IPS-20b (cell line): ENCODE data around the gene AKAP7.
A peak's percentile ranks its signal among the peaks of the same experiment; 100 is the strongest.
"Not testable (repeated sequence)": the region's sequence is repeated elsewhere in the genome, so short reads cannot be mapped to it uniquely, and the experiment has no call there.

Source experiments
- H3K27ac ChIP-seq: one replicate; pipeline ENCODE4 v1.5.1; 2013; ENCODE audit warnings: low read length
- H3K27me3 ChIP-seq: 2 replicates; pipeline ENCODE4 v1.6.1; 2013; ENCODE audit warnings: mild to moderate bottlenecking, low read length, inconsistent platforms; ENCODE audit not compliant: insufficient read depth
- H3K36me3 ChIP-seq: 2 replicates; pipeline ENCODE4 v1.6.1; 2013; ENCODE audit warnings: low read depth, mild to moderate bottlenecking, inconsistent platforms, low read length, moderate library complexity; ENCODE audit not compliant: insufficient read depth
- H3K4me1 ChIP-seq: 2 replicates; pipeline ENCODE4 v1.6.1; 2013; ENCODE audit warnings: mild to moderate bottlenecking, control low read depth, inconsistent platforms, low read length, moderate library complexity; ENCODE audit not compliant: insufficient read depth
- H3K4me3 ChIP-seq: 2 replicates; pipeline ENCODE4 v1.5.1; 2013; ENCODE audit warnings: mild to moderate bottlenecking, low read length, inconsistent platforms
- H3K9ac ChIP-seq: 2 replicates; pipeline ENCODE4 v1.6.1; 2013; ENCODE audit warnings: low read depth, mild to moderate bottlenecking, inconsistent platforms, low read length, moderate library complexity
- H3K9me3 ChIP-seq: 2 replicates; pipeline ENCODE4 v1.6.1; 2013; ENCODE audit warnings: mild to moderate bottlenecking, low read depth, low read length, inconsistent platforms; ENCODE audit not compliant: insufficient read depth

The AKAP7 gene

GRCh38 chr6:131258816-131259476, 123.7 kb downstream of the AKAP7 start:
- H3K4me1 ChIP-seq = no peaks in the 10 kb centered on the region; the same call in 1 of the 2 replicates
- no peaks in the 10 kb centered on the region for H3K27me3 ChIP-seq
- no peak overlapping the region for H3K4me3 ChIP-seq
- H3K36me3 ChIP-seq = no peaks in the 10 kb centered on the region
- H3K9ac ChIP-seq = no peak overlapping the region
- no peak overlapping the region for H3K27ac ChIP-seq
- no peaks in the 10 kb centered on the region; the same call in 1 of the 2 replicates for H3K9me3 ChIP-seq

- H3K4me1 ChIP-seq, H3K9ac ChIP-seq, H3K36me3 ChIP-seq, H3K27ac ChIP-seq, H3K9me3 ChIP-seq, H3K27me3 ChIP-seq, H3K4me3 ChIP-seq: not testable (repeated sequence)
Observed at GRCh38 chr6:131260960-131261359, 125.7 kb downstream of the AKAP7 start.

GRCh38 chr6:131262060-131262459, 126.8 kb downstream of the AKAP7 start:
- Histone ChIP-seq H3K27me3 (no peaks in the 10 kb centered on the region), H3K4me3 (no peak overlapping the region), H3K27ac (no peak overlapping the region), H3K4me1 (no peaks in the 10 kb centered on the region), H3K36me3 (no peaks in the 10 kb centered on the region), H3K9ac (no peak overlapping the region), H3K9me3 (no peaks in the 10 kb centered on the region; the same call in 1 of the 2 replicates)

DNA sequence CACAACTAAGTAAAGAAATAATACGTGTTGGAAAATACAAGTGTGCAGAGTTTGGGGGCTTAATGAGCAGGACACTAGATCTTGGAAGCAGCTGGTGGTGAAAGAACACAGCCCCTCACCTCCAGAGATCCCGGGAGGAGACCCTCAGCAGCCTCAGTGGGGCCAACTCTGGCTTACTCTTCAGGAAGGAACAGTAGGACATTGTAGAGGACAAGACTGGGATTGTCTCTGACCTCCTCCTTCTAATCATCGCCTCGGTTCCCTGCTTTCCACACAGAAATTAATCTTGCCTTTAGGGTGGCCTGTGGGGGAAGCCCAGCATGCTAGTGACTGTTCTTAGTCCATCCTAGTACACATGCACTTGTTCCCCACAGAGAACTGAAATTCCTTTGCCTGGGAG, 130.7 kb downstream of the AKAP7 start:
- Histone ChIP-seq H3K27me3 (no peaks in the 10 kb centered on the region), H3K4me3 (no peak overlapping the region), H3K4me1 (no peaks in the 10 kb centered on the region), H3K9ac (no peak overlapping the region), H3K27ac (no peak overlapping the region), H3K36me3 (0 out of 2 replicates have a peak, but pooled peaks cover 3% of the 10 kb centered on the region), H3K9me3 (peaks cover 10% of the 10 kb centered on the region; the same call in 1 of the 2 replicates)

GRCh38 chr6:131268303-131268702, 133.0 kb downstream of the AKAP7 start:
- H3K9ac ChIP-seq = no peak overlapping the region
- H3K4me1 ChIP-seq = no peaks in the 10 kb centered on the region
- no peak overlapping the region for H3K27ac ChIP-seq
- H3K36me3 ChIP-seq = 0 out of 2 replicates have a peak, but pooled peaks cover 6% of the 10 kb centered on the region
- peaks cover 11% of the 10 kb centered on the region; the same call in 1 of the 2 replicates for H3K9me3 ChIP-seq
- no peak overlapping the region for H3K4me3 ChIP-seq
- no peaks in the 10 kb centered on the region for H3K27me3 ChIP-seq

- no peak overlapping the region for H3K4me3 ChIP-seq
- H3K9me3 ChIP-seq = peaks cover 11% of the 10 kb centered on the region; the same call in 1 of the 2 replicates
- H3K4me1 ChIP-seq = no peaks in the 10 kb centered on the region
- no peaks in the 10 kb centered on the region for H3K27me3 ChIP-seq
- H3K36me3 ChIP-seq = 0 out of 2 replicates have a peak, but pooled peaks cover 6% of the 10 kb centered on the region
- no peak overlapping the region for H3K9ac ChIP-seq
- no peak overlapping the region for H3K27ac ChIP-seq
Observed at GRCh38 chr6:131269565-131270391, 134.5 kb downstream of the AKAP7 start.

DNA sequence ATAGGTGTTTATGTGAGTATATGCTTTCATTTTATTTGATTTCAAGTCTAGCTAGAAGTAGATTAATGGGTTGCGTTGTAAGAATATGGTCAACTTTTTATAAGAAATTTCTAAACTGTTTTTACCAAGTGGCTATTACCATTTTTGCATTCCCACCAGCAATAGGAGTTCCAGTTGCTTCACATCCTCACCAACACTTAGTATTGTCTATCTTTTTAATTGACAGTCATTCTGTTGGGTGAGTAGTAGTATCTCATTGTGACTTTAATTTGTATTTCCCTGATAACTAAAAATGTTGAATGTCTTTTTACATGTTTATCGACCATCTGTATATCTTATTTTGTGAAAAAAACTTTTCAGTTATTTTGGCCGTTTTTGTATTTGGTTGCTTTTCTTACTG, 135.3 kb downstream of the AKAP7 start:
- Histone ChIP-seq H3K4me1 (no peaks in the 10 kb centered on the region), H3K9ac (no peak overlapping the region)

GRCh38 chr6:131275273-131275672, 140.0 kb downstream of the AKAP7 start:
- peaks cover 8% of the 10 kb centered on the region; the same call in 1 of the 2 replicates for H3K9me3 ChIP-seq
- no peaks in the 10 kb centered on the region for H3K4me1 ChIP-seq
- H3K4me3 ChIP-seq = no peak overlapping the region
- no peak overlapping the region for H3K27ac ChIP-seq
- no peak overlapping the region for H3K9ac ChIP-seq
- no peaks in the 10 kb centered on the region for H3K27me3 ChIP-seq
- H3K36me3 ChIP-seq = 0 out of 2 replicates have a peak, but pooled peaks cover 6% of the 10 kb centered on the region

More for the DNA sequence above, 135.3 kb downstream of the AKAP7 start:
- peaks cover 11% of the 10 kb centered on the region; the same call in 1 of the 2 replicates for H3K9me3 ChIP-seq
- H3K27ac ChIP-seq = no peak overlapping the region
- 0 out of 2 replicates have a peak, but pooled peaks cover 6% of the 10 kb centered on the region for H3K36me3 ChIP-seq
- H3K27me3 ChIP-seq = no peaks in the 10 kb centered on the region
- no peak overlapping the region for H3K4me3 ChIP-seq

DNA sequence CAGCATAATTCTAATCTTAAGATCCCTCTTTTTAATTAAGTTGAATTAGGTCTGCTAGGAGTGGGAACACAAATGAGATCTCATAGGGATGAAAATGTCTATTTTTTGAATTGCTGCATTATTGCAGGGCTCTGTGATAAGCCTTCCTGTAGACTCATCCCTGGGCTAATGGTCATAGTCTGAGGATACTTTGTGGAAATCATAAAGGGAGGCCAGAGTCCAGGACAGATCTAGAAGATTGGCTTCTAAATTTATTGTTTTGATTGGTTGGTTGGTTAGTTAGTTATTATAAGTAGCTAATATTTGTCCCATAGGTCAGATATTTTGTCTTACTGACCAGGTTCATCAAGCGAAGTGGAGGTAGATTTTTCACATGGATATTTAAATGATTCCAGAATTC, 142.3 kb downstream of the AKAP7 start:
- Histone ChIP-seq H3K27me3 (no peaks in the 10 kb centered on the region), H3K36me3 (no peaks in the 10 kb centered on the region), H3K9me3 (no peaks in the 10 kb centered on the region), H3K27ac (no peak overlapping the region), H3K4me1 (peaks cover 12% of the 10 kb centered on the region), H3K4me3 (no peak overlapping the region), H3K9ac (no peak overlapping the region)

DNA sequence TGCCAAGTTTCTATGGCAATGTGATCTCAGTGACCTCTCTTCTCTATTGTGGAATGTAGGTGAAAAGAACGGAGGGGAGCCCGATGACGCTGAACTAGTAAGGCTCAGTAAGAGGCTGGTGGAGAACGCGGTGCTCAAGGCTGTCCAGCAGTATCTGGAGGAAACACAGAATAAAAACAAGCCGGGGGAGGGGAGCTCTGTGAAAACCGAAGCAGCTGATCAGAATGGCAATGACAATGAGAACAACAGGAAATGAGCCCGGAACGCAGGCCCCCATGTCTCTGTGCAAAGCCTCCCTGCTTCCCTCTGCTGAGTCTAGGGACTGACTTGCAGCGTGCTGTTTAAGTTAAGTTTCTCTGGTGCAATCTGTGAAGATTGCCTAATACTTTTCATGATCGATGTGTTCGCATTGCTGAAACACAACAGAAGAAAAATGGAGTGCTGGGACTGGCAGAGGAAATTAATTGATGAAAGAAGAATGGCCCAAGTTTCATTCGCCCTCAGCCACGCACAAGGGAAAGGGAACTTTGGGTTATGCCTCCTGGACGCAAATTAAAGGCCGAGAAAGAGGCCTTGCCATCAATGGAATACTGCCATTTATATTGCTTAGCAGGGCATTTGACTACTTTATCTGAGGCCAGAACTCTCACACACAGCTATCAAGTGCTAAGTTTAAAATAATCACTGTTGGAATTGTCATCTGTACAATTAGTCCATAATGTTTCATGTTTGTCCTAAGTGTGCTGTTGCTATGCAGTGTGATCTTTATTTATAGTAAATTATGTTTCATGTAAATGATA, 146.4 kb downstream of the AKAP7 start:
- Histone ChIP-seq H3K4me1 (peaks cover 19% of the 10 kb centered on the region), H3K9ac (peak overlapping the region; percentile 55; the same call in 1 of the 2 replicates), H3K36me3 (no peaks in the 10 kb centered on the region), H3K9me3 (no peaks in the 10 kb centered on the region), H3K4me3 (peak overlapping the region; percentile 6), H3K27ac (peak overlapping the region; percentile 78), H3K27me3 (no peaks in the 10 kb centered on the region)

DNA sequence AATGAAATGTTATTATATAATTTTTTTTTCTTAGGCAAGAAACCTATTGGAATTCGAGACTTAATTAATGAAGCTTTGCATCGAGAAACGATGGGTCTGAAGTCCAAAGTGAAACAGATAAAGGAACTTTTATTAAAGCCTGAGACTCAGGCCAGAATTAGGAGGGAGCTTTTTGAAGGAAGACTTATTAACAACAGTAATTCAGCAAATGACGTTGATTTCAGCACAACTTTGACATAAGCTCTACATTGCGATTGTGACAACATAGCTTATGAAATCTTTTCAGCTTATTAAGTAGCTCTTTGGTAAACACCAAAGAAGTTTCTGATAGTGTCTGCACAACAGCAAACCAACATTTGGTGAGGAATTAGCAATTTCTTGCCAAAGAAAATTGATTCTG, 147.1 kb downstream of the AKAP7 start:
- Histone ChIP-seq H3K36me3 (no peaks in the 10 kb centered on the region), H3K4me1 (peaks cover 19% of the 10 kb centered on the region), H3K9ac (no peak overlapping the region), H3K27ac (no peak overlapping the region), H3K4me3 (no peak overlapping the region), H3K27me3 (no peaks in the 10 kb centered on the region), H3K9me3 (no peaks in the 10 kb centered on the region)
